GM13976 (cell line): ENCODE results near the gene FGFR2.

Source experiments
- DNase-seq: peaks from one replicate; pipeline ENCODE4 v3.0.0; 2012; ENCODE audit warnings: low spot score
- in situ Hi-C: fragments of 300-500 bp; cut with MboI; formaldehyde crosslinking; loops from one replicate; pipeline ENCODE4 v1.12.0; 2022; ENCODE audit warnings: low sequenced_read_pairs, mixed read lengths, inconsistent platforms; ENCODE audit not compliant: unreplicated experiment
- TF ChIP-seq, protein P1 (sequence below): IDR thresholded peaks from 2 replicates; pipeline ENCODE4 v1.5.1; 2012; ENCODE audit warnings: borderline replicate concordance, mild to moderate bottlenecking; ENCODE audit not compliant: insufficient read depth; ENCODE audit errors: extremely low read depth, missing control alignments, control extremely low read depth

FGFR2 gene

DNA sequence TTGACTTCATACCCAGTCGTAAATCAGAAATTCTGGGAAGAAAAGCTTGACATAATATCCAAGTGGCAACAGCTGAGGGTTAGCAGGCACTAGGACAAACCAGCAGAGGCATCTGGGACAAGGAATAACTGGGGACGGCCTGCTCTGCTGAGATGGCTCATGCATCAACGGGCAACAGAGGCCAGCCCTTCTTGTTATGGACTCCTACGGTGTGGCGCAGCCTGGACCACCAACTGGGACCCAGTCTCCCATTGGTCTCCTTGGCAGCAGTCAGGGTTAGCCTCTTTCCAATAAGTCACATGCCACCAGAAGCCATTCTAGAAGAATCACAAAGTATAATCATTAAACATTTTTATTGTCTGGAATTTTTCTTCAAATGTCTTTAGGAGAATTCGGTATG is 15.0 kb downstream of the FGFR2 start:
- in situ Hi-C loops = no loop called here
- TF ChIP-seq, protein P1, sequence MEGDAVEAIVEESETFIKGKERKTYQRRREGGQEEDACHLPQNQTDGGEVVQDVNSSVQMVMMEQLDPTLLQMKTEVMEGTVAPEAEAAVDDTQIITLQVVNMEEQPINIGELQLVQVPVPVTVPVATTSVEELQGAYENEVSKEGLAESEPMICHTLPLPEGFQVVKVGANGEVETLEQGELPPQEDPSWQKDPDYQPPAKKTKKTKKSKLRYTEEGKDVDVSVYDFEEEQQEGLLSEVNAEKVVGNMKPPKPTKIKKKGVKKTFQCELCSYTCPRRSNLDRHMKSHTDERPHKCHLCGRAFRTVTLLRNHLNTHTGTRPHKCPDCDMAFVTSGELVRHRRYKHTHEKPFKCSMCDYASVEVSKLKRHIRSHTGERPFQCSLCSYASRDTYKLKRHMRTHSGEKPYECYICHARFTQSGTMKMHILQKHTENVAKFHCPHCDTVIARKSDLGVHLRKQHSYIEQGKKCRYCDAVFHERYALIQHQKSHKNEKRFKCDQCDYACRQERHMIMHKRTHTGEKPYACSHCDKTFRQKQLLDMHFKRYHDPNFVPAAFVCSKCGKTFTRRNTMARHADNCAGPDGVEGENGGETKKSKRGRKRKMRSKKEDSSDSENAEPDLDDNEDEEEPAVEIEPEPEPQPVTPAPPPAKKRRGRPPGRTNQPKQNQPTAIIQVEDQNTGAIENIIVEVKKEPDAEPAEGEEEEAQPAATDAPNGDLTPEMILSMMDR = no peak
- no peak for DNase-seq

DNA sequence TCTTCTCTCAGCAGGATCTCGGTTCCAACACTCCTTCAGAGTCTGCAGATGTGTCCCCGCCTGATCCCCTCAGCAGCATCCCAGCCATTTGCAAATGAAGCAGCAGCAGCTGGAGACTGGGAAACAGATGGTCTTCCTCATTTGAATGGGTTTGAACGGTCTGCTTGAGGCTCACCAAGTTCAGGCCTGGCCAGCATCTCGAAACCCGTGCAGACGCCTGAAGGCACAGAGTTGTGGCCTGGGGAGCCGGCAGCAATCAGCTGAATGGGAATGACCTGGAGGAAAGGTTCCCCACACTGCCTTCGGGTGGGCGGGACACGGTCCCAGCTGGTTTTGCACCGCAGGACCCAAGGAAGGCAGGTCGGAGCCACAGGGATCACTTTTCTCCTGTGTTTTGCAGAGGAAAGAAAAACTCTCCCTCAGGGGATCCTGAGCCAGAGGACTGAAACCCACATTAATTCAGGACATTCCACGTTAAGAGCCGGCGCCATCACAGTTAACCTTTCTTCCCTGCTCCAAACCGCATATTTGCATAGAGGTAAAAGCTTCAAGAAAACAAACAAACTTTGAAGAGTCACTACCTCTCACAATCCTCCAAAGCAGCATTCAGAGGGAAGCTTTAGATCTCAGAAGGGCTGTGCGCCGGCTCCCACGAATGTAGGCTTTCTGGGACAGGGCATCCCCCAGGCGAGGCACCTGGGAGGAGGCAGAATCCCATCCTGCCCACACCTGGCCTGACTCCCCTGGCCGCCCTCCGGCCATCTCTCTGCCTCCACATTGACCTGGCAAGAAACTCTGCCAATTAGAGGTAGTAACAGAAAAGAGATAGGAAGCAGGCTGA is 17.7 kb downstream of the FGFR2 start:
- TF ChIP-seq, protein P1 = no peak
- DNase-seq = no peak
- in situ Hi-C loops = no loop called here

DNA sequence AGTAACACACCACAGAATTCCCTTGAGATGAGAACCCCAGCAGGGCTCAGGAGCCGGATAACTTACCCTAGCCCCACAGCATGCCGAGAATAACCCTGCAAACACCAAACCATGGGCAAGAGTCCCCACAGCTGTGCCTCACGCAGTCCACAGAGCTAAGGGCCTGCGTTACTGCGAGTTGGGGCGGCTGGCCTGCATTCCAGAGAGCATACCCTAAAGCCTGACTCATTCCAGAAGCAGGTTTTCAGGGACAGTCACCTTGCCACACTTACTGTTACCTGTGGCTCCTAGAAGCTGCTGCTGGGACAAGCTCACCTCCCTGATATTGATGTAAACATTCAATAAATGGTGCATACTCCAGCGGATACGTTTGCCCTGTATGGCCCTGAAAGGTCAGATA is 18.6 kb downstream of the FGFR2 start:
- in situ Hi-C loops = no loop called here
- TF ChIP-seq, protein P1 = no peak
- no peak for DNase-seq

DNA sequence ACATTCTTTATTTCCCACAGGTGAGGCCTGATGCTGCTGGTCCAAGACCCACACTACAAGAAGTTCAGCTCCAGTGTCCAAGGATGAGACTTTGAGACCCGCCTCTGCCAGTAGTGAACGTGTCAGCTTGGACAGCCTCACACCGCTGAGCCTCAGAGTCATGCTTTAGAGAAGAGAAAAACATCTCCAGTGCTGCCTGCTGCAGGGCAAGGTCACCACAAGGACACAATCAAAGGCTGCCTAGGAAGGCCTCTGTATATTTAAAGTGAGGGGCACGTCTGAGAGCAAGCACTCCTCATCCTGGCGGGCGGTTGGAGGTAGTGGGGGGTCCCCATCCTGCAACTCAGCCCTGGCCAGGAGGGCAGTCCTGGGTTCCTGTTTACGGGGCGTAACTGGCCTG is 19.3 kb downstream of the FGFR2 start:
- DNase-seq = no peak
- TF ChIP-seq, protein P1 = no peak
- in situ Hi-C loops = no loop called here

DNA sequence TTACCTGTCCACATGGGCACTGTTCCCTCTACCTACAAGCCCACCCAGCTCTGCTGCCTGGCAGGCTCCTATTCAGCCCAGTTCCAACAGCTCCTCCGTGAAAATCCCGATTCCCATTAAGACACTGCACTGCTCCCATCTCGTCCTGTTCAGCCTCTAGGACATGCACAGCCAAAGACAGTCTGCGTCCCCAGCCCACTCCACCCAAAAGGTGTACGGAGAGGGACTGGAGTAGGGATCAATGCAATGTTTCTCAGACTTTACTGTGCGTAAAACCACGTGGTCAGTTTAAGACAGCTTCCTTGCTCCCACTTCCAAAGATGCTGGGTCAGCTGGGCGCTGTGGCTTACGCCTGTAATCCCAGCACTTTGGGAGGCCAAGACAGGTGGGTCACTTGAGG is 19.9 kb downstream of the FGFR2 start:
- in situ Hi-C loops = no loop called here
- no peak for DNase-seq
- TF ChIP-seq, protein P1 = no peak

DNA sequence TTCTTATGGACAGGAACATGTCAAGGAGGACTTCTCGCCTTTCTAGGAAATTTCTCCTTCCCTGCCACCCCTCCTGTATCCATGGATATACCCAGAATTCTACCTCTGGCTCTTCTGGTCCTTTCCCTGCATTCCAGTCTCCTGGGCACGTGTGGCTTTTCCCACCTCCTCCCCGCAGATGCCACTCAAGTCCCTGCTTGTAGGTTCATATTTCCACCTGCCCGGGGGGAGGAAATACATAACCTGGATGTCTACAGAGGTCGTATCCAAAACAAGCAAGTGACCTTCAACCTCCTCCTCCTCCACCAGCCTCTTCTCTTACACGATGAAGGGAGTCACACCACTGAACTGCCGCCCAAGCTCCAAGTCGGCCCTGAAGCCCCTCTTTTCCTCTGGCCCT is 20.7 kb downstream of the FGFR2 start:
- TF ChIP-seq, protein P1 = no peak

More for the DNA sequence above, 20.7 kb downstream of the FGFR2 start:
- no peak for DNase-seq
- in situ Hi-C loops = no loop called here
